ENCODE measurements around the gene USP22. TPM values are rescaled to one million over a fixed set of nuclear protein-coding genes. Genes with fewer than 3 reads are reported as not detected.

The USP22 gene
- total and polyA plus RNA-seq, 2 of the 8 experiments (the other 6 are each of a cell fraction or from before 2014, with no cell fraction given) = 221 to 316 TPM

DNA sequence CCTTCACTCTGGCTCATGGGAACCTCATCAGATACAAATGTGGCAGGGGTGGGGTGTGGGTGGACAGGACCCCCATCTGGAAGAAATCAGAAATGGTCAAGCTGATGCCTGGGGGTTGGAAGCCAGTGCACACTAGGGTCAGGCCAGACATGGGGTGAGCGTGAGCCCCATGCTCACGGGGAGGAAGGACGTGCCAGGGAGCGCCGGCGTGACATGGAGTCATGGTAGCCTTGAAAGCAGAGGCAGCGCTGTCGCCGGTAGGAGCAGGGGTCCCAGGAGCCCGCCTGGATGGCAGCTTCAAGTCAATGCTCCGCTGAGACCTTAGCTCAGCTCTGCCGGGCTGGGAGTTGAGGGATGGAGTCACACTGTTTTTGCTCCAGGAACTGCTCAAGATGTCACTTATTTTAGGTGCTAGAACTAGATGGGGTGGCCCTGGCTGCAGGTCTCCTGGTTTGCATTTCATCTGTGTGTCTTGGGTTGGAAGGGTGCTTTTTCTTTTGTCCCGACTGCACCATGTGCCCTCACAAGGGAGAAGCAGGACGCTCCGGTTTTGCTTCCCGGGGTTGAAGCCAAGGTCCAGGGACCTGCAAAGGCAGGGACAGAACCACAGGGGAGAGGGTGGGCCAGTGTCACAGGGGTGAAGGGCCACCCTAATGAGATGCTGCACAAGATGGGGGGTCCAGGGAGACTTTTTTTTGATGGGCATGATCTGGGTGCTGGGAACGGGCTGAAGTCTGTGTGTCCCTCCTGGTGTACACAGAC, 51.4 kb downstream of the USP22 start (continued):
- TF ChIP-seq, protein P1, sequence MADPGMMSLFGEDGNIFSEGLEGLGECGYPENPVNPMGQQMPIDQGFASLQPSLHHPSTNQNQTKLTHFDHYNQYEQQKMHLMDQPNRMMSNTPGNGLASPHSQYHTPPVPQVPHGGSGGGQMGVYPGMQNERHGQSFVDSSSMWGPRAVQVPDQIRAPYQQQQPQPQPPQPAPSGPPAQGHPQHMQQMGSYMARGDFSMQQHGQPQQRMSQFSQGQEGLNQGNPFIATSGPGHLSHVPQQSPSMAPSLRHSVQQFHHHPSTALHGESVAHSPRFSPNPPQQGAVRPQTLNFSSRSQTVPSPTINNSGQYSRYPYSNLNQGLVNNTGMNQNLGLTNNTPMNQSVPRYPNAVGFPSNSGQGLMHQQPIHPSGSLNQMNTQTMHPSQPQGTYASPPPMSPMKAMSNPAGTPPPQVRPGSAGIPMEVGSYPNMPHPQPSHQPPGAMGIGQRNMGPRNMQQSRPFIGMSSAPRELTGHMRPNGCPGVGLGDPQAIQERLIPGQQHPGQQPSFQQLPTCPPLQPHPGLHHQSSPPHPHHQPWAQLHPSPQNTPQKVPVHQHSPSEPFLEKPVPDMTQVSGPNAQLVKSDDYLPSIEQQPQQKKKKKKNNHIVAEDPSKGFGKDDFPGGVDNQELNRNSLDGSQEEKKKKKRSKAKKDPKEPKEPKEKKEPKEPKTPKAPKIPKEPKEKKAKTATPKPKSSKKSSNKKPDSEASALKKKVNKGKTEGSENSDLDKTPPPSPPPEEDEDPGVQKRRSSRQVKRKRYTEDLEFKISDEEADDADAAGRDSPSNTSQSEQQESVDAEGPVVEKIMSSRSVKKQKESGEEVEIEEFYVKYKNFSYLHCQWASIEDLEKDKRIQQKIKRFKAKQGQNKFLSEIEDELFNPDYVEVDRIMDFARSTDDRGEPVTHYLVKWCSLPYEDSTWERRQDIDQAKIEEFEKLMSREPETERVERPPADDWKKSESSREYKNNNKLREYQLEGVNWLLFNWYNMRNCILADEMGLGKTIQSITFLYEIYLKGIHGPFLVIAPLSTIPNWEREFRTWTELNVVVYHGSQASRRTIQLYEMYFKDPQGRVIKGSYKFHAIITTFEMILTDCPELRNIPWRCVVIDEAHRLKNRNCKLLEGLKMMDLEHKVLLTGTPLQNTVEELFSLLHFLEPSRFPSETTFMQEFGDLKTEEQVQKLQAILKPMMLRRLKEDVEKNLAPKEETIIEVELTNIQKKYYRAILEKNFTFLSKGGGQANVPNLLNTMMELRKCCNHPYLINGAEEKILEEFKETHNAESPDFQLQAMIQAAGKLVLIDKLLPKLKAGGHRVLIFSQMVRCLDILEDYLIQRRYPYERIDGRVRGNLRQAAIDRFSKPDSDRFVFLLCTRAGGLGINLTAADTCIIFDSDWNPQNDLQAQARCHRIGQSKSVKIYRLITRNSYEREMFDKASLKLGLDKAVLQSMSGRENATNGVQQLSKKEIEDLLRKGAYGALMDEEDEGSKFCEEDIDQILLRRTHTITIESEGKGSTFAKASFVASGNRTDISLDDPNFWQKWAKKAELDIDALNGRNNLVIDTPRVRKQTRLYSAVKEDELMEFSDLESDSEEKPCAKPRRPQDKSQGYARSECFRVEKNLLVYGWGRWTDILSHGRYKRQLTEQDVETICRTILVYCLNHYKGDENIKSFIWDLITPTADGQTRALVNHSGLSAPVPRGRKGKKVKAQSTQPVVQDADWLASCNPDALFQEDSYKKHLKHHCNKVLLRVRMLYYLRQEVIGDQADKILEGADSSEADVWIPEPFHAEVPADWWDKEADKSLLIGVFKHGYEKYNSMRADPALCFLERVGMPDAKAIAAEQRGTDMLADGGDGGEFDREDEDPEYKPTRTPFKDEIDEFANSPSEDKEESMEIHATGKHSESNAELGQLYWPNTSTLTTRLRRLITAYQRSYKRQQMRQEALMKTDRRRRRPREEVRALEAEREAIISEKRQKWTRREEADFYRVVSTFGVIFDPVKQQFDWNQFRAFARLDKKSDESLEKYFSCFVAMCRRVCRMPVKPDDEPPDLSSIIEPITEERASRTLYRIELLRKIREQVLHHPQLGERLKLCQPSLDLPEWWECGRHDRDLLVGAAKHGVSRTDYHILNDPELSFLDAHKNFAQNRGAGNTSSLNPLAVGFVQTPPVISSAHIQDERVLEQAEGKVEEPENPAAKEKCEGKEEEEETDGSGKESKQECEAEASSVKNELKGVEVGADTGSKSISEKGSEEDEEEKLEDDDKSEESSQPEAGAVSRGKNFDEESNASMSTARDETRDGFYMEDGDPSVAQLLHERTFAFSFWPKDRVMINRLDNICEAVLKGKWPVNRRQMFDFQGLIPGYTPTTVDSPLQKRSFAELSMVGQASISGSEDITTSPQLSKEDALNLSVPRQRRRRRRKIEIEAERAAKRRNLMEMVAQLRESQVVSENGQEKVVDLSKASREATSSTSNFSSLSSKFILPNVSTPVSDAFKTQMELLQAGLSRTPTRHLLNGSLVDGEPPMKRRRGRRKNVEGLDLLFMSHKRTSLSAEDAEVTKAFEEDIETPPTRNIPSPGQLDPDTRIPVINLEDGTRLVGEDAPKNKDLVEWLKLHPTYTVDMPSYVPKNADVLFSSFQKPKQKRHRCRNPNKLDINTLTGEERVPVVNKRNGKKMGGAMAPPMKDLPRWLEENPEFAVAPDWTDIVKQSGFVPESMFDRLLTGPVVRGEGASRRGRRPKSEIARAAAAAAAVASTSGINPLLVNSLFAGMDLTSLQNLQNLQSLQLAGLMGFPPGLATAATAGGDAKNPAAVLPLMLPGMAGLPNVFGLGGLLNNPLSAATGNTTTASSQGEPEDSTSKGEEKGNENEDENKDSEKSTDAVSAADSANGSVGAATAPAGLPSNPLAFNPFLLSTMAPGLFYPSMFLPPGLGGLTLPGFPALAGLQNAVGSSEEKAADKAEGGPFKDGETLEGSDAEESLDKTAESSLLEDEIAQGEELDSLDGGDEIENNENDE (IDR thresholded peaks at IDR 0.05; ENCODE audit: insufficient replicate concordance, low read length) = no peak
- TF ChIP-seq TBP (IDR thresholded peaks at IDR 0.05; ENCODE audit: low read depth, low read length) (no peak), BRCA1 (IDR thresholded peaks at IDR 0.05; ENCODE audit: low read depth, low read length) (no peak), GABPA (IDR thresholded peaks at IDR 0.05; ENCODE audit: borderline replicate concordance, insufficient read depth, low read length) (no peak), RNF2 (IDR thresholded peaks at IDR 0.05; ENCODE audit: borderline replicate concordance, low read depth, low read length, missing control alignments, poor library complexity, severe bottlenecking) (no peak)

Data from H1 (cell line).